ENCODE data around the gene VAV3. TPM values are rescaled to one million over a fixed set of nuclear protein-coding genes. Genes with fewer than 3 reads are reported as not detected.

VAV3 gene
- total RNA-seq, 1 donor from 2014 or later, result 2.6 TPM

DNA sequence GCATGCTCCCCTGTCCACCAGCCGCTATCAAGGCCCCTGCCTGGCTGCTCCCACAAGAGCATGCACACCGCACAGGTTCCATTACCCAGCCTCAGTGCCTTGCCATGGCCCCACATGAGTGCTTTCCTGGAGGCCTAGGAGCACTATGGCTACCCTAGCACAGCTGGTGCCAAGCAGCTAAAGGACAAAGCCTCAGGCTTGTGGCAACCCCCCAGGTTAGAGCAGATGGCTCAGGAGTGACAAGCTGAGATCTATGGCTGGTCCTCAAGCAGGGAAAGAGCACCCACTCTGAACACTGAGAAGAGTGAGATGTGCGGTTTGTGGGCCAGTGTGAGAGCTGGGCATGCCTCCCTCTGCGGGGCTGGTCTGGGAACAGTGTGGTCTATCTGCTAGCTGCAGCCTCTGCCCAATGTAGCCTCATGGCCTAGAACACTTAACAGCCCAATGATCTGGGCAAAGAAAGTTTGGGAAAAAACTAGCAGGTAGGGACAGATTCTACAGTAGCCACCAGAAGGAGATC, 129.8 kb downstream of the VAV3 start:
- Histone ChIP-seq H3K27me3 (ENCODE audit: insufficient read depth, low read length) (no peaks in the 10 kb centered on the region), H3K27ac (ENCODE audit: low read depth, low read length) (no peak overlapping the region), H3K4me3 (ENCODE audit: insufficient read depth, low read depth, low read length) (no peak overlapping the region), H3K9ac (ENCODE audit: low read length) (no peak overlapping the region), H4K20me1 (ENCODE audit: insufficient read depth, low read length) (no peaks in the 10 kb centered on the region), H3K4me1 (ENCODE audit: insufficient read depth, low read length) (no peaks in the 10 kb centered on the region), H3K4me2 (ENCODE audit: low read length) (no peak overlapping the region), H3K36me3 (ENCODE audit: insufficient read depth, low read length) (no peaks in the 10 kb centered on the region), H3K9me3 (ENCODE audit: insufficient read depth, low read depth, low read length) (no peaks in the 10 kb centered on the region), H3K79me2 (ENCODE audit: insufficient read depth, low read length) (no peaks in the 10 kb centered on the region), H2AFZ (ENCODE audit: low read depth, low read length) (no peak overlapping the region)
- Mint-ChIP-seq H3K36me3 (ENCODE audit: low read depth, unreplicated experiment) (peaks cover 2% of the 10 kb centered on the region), H3K4me1 (ENCODE audit: low read depth, unreplicated experiment) (peaks cover 8% of the 10 kb centered on the region), H3K27ac (ENCODE audit: unreplicated experiment) (no peak overlapping the region), H3K9me3 (ENCODE audit: unreplicated experiment) (peaks cover 7% of the 10 kb centered on the region), H3K4me3 (ENCODE audit: unreplicated experiment) (no peak overlapping the region), H3K27me3 (ENCODE audit: low read depth, unreplicated experiment) (no peaks in the 10 kb centered on the region)
- TF ChIP-seq EZH2 (IDR thresholded peaks at IDR 0.05; ENCODE audit: insufficient read depth, low read length), result no peak
- TF ChIP-seq, protein P1, sequence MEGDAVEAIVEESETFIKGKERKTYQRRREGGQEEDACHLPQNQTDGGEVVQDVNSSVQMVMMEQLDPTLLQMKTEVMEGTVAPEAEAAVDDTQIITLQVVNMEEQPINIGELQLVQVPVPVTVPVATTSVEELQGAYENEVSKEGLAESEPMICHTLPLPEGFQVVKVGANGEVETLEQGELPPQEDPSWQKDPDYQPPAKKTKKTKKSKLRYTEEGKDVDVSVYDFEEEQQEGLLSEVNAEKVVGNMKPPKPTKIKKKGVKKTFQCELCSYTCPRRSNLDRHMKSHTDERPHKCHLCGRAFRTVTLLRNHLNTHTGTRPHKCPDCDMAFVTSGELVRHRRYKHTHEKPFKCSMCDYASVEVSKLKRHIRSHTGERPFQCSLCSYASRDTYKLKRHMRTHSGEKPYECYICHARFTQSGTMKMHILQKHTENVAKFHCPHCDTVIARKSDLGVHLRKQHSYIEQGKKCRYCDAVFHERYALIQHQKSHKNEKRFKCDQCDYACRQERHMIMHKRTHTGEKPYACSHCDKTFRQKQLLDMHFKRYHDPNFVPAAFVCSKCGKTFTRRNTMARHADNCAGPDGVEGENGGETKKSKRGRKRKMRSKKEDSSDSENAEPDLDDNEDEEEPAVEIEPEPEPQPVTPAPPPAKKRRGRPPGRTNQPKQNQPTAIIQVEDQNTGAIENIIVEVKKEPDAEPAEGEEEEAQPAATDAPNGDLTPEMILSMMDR (IDR thresholded peaks at IDR 0.05; ENCODE audit: insufficient read depth, low read depth, low read length), result no peak
- DNase-seq (ENCODE audit: low read depth), result no peak
- no peak for FAIRE-seq

GRCh38 chr1:107833061-107833460, 131.9 kb downstream of the VAV3 start:
- Mint-ChIP-seq H3K4me3 (ENCODE audit: unreplicated experiment) (no peak overlapping the region), H3K4me1 (ENCODE audit: low read depth, unreplicated experiment) (peaks cover 24% of the 10 kb centered on the region), H3K27ac (ENCODE audit: unreplicated experiment) (no peak overlapping the region), H3K27me3 (ENCODE audit: low read depth, unreplicated experiment) (no peaks in the 10 kb centered on the region), H3K9me3 (ENCODE audit: unreplicated experiment) (peaks cover 7% of the 10 kb centered on the region), H3K36me3 (ENCODE audit: low read depth, unreplicated experiment) (peaks cover 2% of the 10 kb centered on the region)
- Histone ChIP-seq H3K4me1 (ENCODE audit: insufficient read depth, low read length) (no peaks in the 10 kb centered on the region), H3K36me3 (ENCODE audit: insufficient read depth, low read length) (no peaks in the 10 kb centered on the region), H3K79me2 (ENCODE audit: insufficient read depth, low read length) (no peaks in the 10 kb centered on the region), H3K9me3 (ENCODE audit: insufficient read depth, low read depth, low read length) (no peaks in the 10 kb centered on the region), H2AFZ (ENCODE audit: low read depth, low read length) (no peak overlapping the region), H3K27ac (ENCODE audit: low read depth, low read length) (no peak overlapping the region), H3K27me3 (ENCODE audit: insufficient read depth, low read length) (no peaks in the 10 kb centered on the region), H3K9ac (ENCODE audit: low read length) (no peak overlapping the region), H4K20me1 (ENCODE audit: insufficient read depth, low read length) (no peaks in the 10 kb centered on the region), H3K4me3 (ENCODE audit: insufficient read depth, low read depth, low read length) (no peak overlapping the region), H3K4me2 (ENCODE audit: low read length) (no peak overlapping the region)
- DNase-seq (ENCODE audit: low read depth), result no peak
- FAIRE-seq, result no peak
- TF ChIP-seq, protein P1 (IDR thresholded peaks at IDR 0.05; ENCODE audit: insufficient read depth, low read depth, low read length), result no peak
- TF ChIP-seq EZH2 (IDR thresholded peaks at IDR 0.05; ENCODE audit: insufficient read depth, low read length), result no peak

DNA sequence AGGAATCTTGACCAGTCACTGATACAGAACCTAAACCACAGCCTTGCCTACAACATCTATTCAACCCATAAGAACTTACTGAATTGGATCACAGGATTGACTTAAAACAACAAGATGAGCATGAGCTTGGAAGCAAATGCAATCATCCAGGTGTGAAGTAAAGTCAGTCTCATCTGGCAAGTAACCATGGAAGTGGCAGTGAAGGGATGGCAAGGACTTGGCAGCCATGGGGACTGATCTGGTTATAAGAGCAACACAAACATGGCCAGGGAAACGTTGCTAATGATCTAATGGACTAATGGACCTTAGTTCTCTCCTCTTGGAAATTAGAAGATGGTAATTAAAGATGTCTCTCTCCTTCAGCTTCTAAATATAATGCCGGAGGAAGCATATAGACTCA, 133.1 kb downstream of the VAV3 start:
- Mint-ChIP-seq H3K27ac (ENCODE audit: unreplicated experiment) (no peak overlapping the region), H3K36me3 (ENCODE audit: low read depth, unreplicated experiment) (no peaks in the 10 kb centered on the region), H3K27me3 (ENCODE audit: low read depth, unreplicated experiment) (no peaks in the 10 kb centered on the region), H3K4me3 (ENCODE audit: unreplicated experiment) (no peak overlapping the region), H3K9me3 (ENCODE audit: unreplicated experiment) (no peaks in the 10 kb centered on the region), H3K4me1 (ENCODE audit: low read depth, unreplicated experiment) (peaks cover 24% of the 10 kb centered on the region)
- H3K27me3 ChIP-seq (ENCODE audit: insufficient read depth, low read length), result no peaks in the 10 kb centered on the region
- no peaks in the 10 kb centered on the region for H3K9me3 ChIP-seq (ENCODE audit: insufficient read depth, low read depth, low read length)
- FAIRE-seq, result no peak
- no peak overlapping the region for H3K4me3 ChIP-seq (ENCODE audit: insufficient read depth, low read depth, low read length)
- DNase-seq (ENCODE audit: low read depth), result no peak
- no peak for TF ChIP-seq EZH2 (IDR thresholded peaks at IDR 0.05; ENCODE audit: insufficient read depth, low read length)
- TF ChIP-seq, protein P1 (IDR thresholded peaks at IDR 0.05; ENCODE audit: insufficient read depth, low read depth, low read length), result no peak
- H3K9ac ChIP-seq (ENCODE audit: low read length), result no peak overlapping the region
- no peak overlapping the region for H3K27ac ChIP-seq (ENCODE audit: low read depth, low read length)
- no peaks in the 10 kb centered on the region for H3K36me3 ChIP-seq (ENCODE audit: insufficient read depth, low read length)
- no peaks in the 10 kb centered on the region for H4K20me1 ChIP-seq (ENCODE audit: insufficient read depth, low read length)
- no peaks in the 10 kb centered on the region for H3K79me2 ChIP-seq (ENCODE audit: insufficient read depth, low read length)
- H3K4me1 ChIP-seq (ENCODE audit: insufficient read depth, low read length), result no peaks in the 10 kb centered on the region
- H3K4me2 ChIP-seq (ENCODE audit: low read length), result no peak overlapping the region
- H2AFZ ChIP-seq (ENCODE audit: low read depth, low read length), result no peak overlapping the region

All from astrocyte (in vitro differentiated cells and primary cell).